ENCODE data around the gene SEPTIN12.

Gene SEPTIN12

DNA sequence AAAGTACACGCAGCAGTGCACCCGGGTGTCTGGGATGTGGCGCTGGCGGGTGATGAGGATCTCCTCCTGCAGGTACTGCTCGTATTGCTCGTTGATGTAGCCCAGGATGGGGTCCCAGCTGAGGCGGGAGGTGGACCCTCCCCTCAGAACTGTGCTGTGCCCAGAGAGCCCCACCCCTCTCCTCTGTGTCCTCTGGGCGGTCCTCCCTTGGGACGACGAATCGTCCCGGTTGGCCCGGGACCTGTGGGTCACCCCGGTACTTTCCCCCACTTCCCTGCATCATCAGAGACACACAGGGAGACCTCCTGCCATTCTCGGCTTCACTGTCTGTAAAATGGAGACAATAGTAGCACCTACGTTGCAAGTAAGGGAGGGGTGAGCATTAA, 4.2 kb downstream of the SEPTIN12 start:
- no peak for DNase-seq (ENCODE audit: low read depth)

DNA sequence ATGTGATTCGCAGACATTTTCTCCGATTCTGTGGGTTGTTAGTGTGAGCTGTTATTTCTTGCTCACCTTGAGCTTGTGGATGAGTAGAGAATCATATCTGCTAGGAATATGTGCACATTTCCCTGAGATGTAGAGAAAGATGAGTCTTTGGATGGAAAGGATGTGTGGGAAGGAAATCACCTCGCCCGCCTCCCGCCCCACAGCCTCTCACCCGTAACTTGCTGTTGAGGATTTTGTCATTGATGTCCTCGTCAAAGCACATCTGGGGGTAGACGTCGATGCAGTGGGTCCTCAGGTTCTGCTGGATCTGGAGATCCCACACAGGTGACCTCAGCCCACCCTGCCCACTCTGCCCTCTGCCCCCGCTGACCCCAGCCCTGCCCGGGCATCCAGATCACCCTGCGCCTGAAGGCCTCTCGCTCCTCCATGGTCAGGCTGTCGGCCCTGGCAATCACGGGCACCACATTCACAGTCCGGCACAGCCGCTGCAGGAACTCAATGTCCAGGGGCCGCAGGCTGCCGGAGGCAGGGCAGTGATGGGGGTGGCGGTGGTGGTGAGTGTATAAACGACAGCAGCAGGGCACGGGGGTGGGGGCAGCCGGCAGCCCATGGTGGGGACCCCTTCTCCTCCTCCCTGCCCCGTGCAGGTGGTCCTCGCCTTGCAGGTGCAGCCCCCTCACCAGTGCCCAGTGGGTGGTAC, 4.7 kb downstream of the SEPTIN12 start:
- DNase-seq (ENCODE audit: low read depth), result no peak

DNA sequence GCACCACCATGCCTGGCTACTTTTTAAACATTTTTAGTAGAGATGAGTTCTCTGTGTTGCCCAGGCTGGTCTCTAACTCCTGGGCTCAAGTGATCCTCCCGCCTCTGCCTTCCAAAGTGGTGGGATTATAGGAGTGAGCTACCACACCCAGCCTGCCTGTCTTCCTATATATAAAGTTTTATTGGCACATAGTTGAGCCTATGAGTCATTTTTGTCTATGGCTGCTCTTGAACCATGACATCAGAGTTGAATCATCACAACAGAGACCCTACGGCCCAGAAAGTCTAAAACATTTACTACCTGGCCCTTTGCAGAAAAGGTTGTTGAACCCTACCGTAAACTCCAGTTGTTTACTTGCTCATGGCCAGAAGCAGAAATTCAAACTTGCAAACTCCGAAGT, 7.9 kb downstream of the SEPTIN12 start:
- DNase-seq (ENCODE audit: low read depth), result no peak

DNA sequence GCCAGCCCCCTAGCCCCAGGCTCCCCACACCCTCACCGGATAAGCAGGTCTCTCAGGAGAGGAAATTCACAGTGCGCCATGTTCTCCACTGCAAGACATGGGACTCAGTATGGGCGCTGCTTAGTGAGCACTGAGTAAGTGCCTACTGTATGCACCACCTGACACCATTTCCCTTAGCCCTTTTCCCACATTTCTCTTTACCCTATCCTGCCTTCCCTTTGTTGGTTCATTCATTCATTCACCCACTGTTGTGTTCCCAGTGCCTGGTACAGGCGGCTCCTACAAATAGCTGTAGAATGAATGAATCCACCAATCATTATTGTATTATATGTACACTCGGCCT, 10.1 kb downstream of the SEPTIN12 start:
- no peak for DNase-seq (ENCODE audit: low read depth)

DNA sequence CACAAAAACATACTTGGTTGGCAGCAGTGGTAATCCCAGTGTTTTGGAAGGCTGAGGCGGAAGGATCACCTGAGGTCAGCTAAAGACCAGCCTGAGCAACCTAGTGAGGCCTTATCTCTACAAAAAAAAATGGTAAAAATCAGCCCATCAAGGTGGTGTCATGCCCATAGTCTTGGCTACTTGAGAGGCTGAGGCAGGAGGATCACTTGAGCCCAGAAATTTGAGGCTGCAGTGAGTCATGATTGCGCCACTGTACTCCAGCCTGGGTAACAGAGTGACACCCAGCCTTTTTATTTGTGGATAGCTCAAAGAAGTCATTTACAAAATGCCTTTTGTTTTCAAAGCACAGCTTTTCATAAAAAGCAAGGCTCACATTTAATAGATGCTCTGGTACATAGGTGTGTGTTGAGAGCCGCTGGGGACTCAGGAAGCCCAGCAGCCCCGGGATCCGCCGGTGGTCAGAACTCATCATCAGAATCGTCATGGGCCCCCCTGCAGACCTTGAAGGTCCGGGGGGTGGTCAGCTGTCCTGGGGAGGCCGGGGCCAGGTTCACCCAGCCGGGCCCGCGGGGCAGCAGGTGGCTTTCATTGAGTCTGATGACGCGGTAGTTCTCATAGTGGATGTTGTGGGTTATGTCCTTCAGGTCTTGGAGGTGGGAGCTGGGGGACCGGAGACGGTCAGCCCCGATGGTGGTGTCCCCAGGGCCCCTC, 10.7 kb downstream of the SEPTIN12 start:
- DNase-seq (ENCODE audit: low read depth), result no peak

DNA sequence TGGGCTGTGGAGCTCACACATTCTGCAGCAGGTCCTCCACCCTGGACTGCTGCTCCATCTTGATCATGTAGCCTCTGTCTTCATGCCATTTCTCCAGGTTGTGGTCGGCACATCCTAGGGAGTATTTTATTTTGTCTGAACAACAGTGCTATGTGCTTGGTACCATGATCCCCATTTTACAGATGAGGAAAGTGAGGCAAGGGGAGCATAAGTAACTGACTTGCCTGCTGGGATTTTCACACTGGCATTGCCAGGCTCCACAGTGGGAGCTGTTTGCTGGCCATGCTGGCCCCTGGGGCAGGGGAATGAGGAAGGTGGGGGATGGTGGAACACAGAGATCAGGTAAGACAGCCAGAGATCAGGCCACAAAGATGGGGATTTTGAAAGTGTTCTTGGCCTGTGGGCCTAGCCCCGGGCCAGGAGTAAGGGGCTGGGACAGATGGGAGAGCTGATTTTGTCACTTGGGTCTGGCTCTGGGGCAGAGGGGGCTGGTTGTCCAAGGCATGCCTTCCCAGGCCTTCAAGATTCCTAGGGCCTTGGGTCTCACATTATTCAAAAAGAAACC, 11.9 kb downstream of the SEPTIN12 start:
- no peak for DNase-seq (ENCODE audit: low read depth)

DNA sequence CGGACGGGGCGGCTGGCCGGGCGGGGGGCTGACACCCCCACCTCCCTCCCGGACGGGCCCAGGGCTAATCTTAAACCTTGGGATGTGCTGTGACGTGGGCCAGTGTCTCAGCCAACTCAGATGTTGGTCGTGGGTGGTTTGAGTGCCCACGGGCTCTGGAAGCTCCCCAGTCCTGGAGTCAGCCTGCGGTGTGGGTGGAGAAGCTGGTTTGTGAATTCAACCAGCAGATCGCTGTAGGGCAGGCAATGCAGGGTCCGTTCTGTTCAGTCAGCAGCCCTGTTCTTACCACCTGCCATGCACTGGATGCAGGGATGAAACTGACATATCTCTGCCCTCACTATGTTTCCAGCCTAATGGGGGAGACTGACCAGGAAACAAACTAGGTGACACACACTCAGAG, 13.1 kb downstream of the SEPTIN12 start:
- no peak for DNase-seq (ENCODE audit: low read depth)

DNA sequence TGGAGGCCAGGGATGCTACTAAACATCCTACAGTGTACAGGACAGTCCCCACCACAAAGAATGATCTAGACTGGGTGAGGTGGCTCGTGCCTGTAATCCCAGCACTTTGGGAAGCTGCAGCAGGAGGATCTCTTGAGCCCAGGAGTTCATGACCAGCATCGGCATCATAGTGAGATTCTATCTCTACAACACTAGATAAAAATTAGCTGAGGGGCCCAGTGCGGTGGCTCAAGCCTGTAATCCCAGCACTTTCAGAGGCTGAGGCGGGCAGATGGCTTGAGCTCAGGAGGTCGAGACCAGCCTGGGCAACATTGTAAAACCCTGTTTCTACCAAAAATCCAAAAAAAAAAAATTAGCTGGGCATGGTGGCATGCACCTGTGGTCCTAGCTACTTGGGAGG, 15.8 kb downstream of the SEPTIN12 start:
- no peak for DNase-seq (ENCODE audit: low read depth)

DNA sequence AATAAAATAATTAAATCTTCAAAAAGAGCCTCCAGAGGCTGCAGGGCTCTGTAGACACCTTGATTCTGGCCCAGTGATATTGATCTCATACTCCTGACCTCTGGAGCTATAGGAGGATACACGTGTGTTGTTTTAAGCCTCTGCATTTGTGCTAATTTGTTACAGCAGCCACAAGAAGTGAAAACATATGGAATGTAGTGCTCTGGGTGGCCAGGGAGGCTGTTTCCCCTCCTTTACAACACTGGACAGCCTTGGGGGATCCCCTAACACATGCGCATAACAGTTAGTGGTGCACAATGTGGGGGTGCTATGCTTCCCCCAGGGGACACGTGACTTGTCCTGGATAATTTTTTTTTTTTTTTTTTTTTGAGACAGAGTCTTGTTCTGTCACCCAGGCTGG, 16.5 kb downstream of the SEPTIN12 start:
- DNase-seq (ENCODE audit: low read depth), result no peak

DNA sequence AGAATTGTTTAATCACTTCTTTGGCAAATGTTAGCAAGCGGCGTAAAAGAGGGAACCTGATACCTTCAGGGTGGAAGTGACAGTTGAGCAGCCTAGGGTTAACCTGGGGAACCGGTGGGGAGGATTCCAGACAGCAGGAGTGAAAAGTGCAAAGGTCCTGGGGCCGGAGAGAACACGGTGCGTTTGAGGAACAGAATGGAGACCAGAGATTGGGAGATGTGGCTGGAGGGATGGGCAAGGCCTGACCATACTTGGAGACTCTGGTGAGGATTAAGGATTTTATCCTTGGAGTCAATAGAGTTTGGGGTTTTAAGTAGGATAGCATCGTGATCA, 18.9 kb downstream of the SEPTIN12 start:
- no peak for DNase-seq (ENCODE audit: low read depth)

- peak; percentile 69 for DNase-seq (ENCODE audit: low read depth)
These were observed 19.4 kb downstream of the SEPTIN12 start for GRCh38 chr16:4768549-4769305.

DNA sequence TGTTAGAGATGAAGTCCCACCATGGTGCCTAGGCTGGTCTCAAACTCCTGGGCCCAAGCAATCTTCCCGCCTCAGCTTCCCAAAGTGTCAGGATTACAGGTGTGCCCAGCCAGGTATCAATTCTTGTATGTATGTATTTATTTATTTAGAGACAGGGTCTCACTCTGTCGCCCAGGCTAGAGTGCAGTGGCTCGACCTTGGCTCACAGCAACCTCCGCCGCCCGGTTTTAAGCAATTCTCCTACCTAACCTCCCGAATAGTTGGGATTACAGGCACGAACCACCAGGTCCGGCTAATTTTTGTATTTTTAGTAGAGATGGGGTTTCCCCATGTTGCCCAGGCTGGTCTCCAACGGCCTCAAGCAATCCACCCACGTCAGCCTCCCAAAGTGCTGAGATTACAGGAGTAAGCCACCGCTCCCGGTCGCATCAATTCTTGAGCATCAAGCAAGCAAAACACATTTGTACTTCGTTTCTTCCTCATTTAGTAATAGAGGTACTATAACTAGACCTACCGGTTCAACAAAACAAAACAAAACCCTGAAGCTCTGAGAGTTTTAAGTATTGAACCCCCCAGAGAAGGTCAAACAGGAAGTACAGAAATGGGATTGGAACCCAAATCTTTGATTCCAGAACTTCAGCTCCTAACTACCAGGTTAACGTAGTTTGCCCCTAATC, 20.1 kb downstream of the SEPTIN12 start:
- no peak for DNase-seq (ENCODE audit: low read depth)

- DNase-seq (ENCODE audit: low read depth), result peak; percentile 94
These were observed 21.1 kb downstream of the SEPTIN12 start, which contains the start of gene ZNF500 for GRCh38 chr16:4766875-4767628. ZNF500 (minus strand) TSS chr16:4767162; CDS start chr16:4765978, 1,184 bp downstream.

DNA sequence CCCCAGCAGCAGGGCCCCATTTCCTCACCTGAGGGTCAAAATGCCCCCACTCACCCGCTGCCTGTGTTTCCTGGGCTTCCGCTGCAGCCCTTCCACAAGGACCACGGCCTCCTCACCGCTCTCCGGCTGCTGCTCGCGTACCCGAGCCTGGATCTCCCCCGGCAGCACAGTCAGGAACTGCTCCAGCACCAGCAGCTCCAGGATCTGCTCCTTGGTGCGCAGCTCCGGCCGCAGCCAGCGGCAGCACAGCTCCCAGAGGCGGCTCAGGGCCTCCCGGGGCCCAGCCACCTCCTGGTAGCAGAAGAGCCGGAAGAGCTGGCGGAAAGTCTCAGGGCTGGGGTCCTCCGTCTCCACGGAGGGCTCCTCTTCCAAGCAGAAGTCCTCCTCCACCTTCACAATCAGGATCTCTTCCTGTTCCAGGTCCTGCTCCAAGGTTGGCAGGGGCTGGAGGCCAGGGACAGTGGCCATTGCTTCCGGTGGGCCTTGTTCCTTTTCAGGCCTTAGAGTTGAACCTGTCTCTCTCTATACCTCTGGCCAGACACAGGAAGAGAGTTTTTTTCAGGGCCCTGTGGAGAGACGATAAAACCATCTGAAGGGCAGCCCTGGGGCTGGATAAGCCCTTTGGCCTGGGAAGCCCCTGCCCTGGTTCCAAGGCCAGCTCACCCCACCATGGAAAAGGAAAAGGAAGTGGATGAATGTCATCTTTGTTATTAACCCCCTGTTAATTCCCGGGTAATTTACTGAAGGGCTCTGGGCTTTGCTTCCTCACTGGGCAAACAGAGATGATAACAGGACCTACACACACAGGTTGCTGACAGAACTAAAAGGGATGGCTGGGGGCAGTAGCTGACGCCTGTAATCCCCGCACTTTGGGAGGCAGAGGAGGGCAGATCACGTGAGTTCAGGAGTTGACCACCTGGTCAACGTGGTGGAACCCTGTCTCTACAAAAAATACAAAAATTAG, 22.4 kb downstream of the SEPTIN12 start:
- no peak for DNase-seq (ENCODE audit: low read depth)

GRCh38 chr16:4763791-4764190, 24.4 kb downstream of the SEPTIN12 start:
- DNase-seq (ENCODE audit: low read depth), result no peak

DNA sequence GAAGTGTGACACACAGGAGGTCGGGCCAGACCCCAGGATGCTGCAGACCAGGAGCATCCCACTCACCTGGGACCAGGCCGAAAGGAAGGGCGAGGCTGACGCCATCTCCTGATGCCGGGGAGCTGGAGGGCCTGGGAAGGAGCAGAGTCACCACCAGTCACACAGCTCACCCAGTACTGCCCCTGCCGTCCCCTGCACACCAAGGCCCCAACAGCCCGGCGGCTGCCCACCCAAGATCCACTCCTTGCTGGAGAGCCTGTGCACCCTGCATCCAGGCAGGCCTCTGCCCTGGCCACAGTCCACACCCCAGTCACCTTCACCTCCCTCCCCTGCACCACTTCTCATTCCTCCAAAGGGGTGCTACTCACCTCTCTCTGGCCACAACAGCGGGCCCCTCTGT, 25.9 kb downstream of the SEPTIN12 start:
- no peak for DNase-seq (ENCODE audit: low read depth)

DNA sequence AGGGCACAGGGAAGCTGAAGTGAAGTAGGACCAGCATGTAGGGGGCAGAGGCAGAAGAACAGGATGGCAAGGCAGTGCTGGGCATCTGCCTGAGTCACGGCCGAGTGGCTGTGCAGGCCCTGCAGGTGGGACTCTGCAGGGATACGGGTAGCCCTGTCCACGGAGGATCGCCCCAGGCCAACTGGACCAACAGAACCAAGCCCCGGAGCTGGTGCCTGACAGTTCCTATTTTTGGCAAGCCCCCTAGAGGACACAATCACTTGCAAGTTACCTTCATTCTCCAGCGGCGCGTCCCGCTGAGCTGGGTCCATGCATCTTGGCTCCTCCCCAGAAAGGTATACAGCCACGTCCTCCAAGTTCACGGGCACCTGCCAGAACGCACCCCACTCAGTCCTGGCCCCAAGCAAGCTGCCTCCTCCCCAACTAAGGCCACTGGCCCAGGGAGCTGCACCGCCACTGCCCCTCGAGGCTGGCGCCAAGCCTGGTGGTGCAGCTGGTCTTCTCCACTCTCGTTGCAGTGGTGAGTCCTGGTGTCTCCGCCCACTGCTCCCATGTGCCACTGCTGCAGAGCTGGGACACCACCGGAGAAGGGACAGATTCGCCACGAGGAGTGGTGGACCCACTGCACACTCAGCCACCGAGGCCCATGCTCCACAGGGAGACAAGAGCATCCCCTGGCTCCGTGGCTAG, 27.8 kb downstream of the SEPTIN12 start:
- DNase-seq (ENCODE audit: low read depth), result no peak

DNA sequence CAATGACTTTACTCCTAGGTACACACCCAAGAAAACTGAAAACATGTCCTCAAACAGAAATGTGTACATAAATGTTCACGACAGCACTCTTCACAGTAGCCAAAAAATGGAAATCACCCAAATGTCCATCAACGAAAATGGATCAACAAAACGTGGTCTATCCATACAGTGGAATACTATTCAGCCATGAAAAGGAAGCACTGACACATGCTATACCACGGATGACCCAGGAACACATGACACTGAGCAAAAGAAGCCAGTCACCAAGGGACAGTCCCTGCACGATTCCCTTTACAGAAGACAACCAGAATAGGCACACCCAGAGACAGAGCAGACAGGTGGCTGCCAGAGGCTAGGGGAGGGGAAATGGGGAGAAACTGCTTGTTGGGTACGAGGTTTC, 32.5 kb downstream of the SEPTIN12 start:
- DNase-seq (ENCODE audit: low read depth), result no peak

DNA sequence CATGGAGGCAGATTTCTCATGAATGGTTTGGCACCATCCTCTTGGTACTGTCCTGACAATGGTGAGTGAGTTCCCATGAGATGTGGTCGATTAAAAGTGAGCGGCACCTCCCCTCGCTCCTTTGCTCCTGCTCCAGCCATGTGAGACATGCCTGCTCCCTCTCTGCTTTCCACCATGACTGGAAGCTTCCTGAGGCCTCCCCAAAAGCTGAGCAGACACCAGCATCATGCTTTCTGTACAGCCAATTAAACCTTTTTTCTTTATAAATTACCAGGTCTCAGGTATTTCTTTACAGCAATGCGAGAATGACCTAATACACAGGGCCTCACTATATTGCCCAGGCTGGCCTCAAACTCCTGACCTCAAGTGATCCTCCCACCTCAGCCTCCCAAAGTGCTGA, 33.3 kb downstream of the SEPTIN12 start:
- DNase-seq (ENCODE audit: low read depth), result no peak

- DNase-seq (ENCODE audit: low read depth), result no peak
These were observed 34.9 kb downstream of the SEPTIN12 start for GRCh38 chr16:4753227-4753626.

Measured in stimulated activated CD8-positive, alpha-beta memory T cell treated with anti-CD3 and anti-CD28 coated beads, Interleukin-12 subunit alpha, Interleukin-12 subunit beta, amount 100 ng/mL, for 4 hours (primary cell).